Ishikawa (cell line): ENCODE data around the gene SCEL.

Experiments used
- CEBPB ChIP-seq: IDR thresholded peaks from 2 replicates; pipeline ENCODE4 v1.6.1; 2012
- CREB1 ChIP-seq: IDR thresholded peaks from 2 replicates; pipeline ENCODE4 v1.6.1; 2012; ENCODE audit warnings: low read depth
- EGR1 ChIP-seq: IDR thresholded peaks from 2 replicates; pipeline ENCODE4 v1.6.1; 2012
- EP300 ChIP-seq: IDR thresholded peaks from 2 replicates; pipeline ENCODE4 v1.6.1; 2012; ENCODE audit warnings: borderline replicate concordance
- FOXM1 ChIP-seq: IDR thresholded peaks from 2 replicates; pipeline ENCODE4 v1.6.1; 2012; ENCODE audit warnings: low read depth, borderline replicate concordance
- MAX ChIP-seq: IDR thresholded peaks from 2 replicates; pipeline ENCODE4 v1.6.1; 2012
- NFIC ChIP-seq: IDR thresholded peaks from 2 replicates; pipeline ENCODE4 v1.6.1; 2012
- RAD21 ChIP-seq: IDR thresholded peaks from 2 replicates; pipeline ENCODE4 v1.6.1; 2012; ENCODE audit warnings: low read depth
- REST ChIP-seq: IDR thresholded peaks from 2 replicates; pipeline ENCODE4 v1.6.1; 2012; ENCODE audit warnings: low read depth, mild to moderate bottlenecking
- TAF1 ChIP-seq: IDR thresholded peaks from 2 replicates; pipeline ENCODE4 v1.6.1; 2012; ENCODE audit warnings: low read depth, mild to moderate bottlenecking
- TCF12 ChIP-seq: IDR thresholded peaks from 2 replicates; pipeline ENCODE4 v1.6.1; 2012; ENCODE audit warnings: low read depth
- USF1 ChIP-seq: IDR thresholded peaks from 2 replicates; pipeline ENCODE4 v1.6.1; 2012
- YY1 ChIP-seq: IDR thresholded peaks from 2 replicates; pipeline ENCODE4 v1.6.1; 2012; ENCODE audit warnings: low read depth
- ZBTB7A ChIP-seq: IDR thresholded peaks from 2 replicates; pipeline ENCODE4 v1.6.1; 2012; ENCODE audit warnings: low read depth

GRCh38 chr13:77548594-77548993, 13.1 kb downstream of the SCEL start:
- no peak for TF ChIP-seq EP300
- TF ChIP-seq FOXM1 = no peak
- TF ChIP-seq YY1 = no peak
- TF ChIP-seq NFIC = no peak
- no peak for TF ChIP-seq MAX
- TF ChIP-seq REST = no peak
- TF ChIP-seq CREB1 = no peak
- TF ChIP-seq TAF1 = no peak
- TF ChIP-seq CEBPB = no peak
- TF ChIP-seq TCF12 = no peak
- no peak for TF ChIP-seq ZBTB7A
- TF ChIP-seq EGR1 = no peak
- no peak for TF ChIP-seq RAD21
- no peak for TF ChIP-seq USF1
